NCI-H1417 (cell line): ENCODE results near the gene DCP2.
A peak's percentile ranks its signal among the peaks of the same experiment; 100 is the strongest.

ENCODE experiments used
- DNase-seq, 3 experiments: peaks; one replicate each; lab custom pipeline; 2025; lab: John Stamatoyannopoulos, UW

The DCP2 gene

DNA sequence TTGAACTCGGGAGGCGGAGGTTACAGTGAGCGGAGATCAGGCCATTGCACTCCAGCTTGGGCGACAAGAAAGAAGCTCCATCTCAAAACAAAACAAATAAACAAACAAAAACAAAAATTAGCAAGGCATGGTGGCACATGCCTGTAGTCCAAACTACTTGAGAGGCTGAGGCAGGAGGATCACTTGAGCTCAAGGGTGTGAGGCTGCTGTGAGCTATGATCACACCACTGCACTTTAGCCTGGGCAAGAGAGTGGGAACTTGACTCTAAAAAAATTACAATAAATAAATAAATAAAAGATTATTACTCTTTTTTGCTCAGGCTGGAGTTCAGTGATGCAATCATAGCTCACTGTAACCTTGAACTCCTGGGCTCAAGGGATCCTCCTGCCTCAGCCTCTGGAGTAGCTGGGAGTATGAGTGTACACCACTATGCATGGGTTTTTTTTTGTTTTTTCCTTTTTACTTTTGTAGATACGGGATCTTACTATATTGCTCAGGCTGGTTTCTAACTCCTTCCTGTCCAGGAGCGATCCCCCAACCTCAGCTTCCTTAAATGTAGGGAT lies 9.0 kb upstream of the DCP2 start:
- DNase-seq, result no peak

DNA sequence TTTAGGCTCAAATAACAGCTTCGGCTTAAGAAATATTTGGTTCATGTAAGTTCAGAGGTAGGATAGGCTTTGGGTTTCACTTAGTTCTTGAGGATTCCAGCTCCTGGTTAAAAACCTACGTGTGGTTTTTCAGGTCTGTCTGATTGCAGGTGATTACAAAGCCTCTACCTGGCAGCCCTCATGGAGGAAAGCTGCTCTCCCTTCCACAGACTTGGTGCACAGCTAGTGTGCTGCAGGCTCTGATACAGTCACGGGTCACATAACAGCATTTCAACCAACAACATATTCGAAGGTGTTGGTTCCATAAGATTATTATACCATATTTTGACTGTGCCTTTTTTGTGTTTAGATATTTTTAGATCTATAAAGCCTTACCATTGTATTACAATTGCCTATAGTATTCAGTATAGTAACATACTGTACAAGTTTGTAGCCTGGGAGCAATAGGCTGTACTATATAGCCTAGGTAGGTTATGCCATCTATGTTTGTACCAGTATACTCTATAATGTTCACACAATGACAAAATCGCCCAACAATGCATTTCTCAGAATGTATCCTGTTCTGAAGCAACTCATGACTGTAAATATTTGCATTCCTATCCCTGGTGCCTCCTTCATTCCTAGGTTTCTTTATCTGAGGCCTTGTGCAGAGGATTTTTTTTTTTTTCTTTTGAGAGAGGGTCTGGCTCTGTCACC lies 8.0 kb upstream of the DCP2 start:
- DNase-seq, result no peak

- no peak for DNase-seq
Observed at GRCh38 chr5:112971276-112971675, 5.3 kb upstream of the DCP2 start.

- no peak for DNase-seq
Observed at GRCh38 chr5:112973036-112973435, 3.6 kb upstream of the DCP2 start.

DNA sequence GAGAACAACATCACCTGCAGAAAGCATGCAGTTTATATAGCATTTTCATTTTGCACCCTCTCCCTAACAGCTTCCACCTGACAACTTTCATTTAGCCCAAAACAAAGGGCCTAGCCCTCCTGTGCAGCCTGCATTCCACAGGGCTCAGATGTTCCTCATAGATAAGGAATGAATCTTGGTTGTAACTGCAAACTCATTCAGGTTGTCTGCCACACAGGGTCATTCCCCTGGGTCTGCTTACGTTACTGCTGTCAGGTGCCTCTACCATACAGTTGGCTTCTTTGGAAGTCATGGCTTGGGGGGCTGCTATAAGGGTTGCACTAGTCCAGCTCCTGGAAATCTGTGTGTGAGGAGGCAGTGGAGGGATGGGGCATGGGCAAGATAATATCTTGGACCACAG lies 2.7 kb upstream of the DCP2 start:
- DNase-seq, result no peak

GRCh38 chr5:112974901-112975300 lies 1.7 kb upstream of the DCP2 start:
- no peak for DNase-seq

GRCh38 chr5:112975721-112976431 lies 722 bp upstream of the DCP2 start:
- DNase-seq, result no peak

- DNase-seq, result peak in 2 of 3 experiments; percentile 51 to 56
Observed at GRCh38 chr5:112977440-112977861, 853 bp downstream of the DCP2 start.

DNA sequence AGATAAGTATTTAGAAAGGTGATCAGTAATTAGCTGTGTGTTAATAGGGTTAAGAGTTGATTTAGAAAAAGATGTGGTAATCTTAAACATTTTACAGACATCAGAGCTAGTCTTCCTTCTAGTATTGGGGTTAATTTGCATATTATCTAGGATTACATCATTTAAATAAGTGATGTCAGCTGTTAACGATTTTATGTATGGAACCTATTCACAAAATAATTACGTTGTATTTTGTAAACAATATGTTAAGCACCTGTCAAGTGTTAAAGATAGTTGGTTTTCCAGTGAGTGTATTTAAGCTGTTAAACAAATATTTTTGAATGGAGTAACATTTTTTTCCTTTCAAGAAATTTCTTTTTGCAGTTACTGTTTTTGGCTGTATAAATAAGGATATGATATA lies 2.2 kb downstream of the DCP2 start:
- no peak for DNase-seq

DNA sequence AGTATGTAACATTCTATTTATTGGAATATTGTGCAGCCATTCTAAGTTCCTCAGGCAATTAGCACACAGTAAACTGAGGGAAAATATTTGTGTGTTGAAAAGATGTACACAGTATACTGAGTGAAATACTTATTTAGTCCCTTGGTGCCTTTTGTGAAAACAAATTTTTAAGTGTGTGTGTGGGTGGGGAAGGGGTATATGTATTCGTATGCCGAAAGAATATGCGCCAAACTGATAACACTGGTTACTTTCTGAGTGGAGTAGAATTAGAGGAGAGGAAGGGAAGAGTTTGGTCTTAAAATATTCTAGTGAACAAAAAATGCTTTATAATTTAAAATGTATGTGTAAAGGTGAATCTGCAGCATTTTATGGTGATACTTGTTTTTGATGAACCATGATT lies 3.1 kb downstream of the DCP2 start:
- no peak for DNase-seq

DNA sequence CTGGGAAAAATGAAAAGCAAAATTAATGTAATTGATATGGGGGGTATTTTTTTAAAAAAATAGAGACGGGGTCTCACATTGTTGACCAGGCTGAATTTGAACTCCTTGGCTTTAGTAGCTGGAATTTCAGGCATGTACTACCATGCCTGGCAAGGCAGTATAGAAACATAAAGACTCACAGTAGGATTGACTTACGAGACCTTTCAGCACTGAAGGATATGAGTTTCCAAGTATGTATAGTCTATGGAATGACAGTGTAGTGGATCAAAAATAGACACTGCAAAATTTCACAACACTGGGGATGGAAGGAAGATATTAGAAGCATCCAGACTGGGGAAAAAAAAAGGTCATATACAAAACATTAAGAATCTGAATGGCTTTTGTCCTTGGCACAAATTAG lies 6.8 kb downstream of the DCP2 start:
- no peak for DNase-seq

- no peak for DNase-seq
Observed at GRCh38 chr5:112986224-112986623, 9.6 kb downstream of the DCP2 start.

DNA sequence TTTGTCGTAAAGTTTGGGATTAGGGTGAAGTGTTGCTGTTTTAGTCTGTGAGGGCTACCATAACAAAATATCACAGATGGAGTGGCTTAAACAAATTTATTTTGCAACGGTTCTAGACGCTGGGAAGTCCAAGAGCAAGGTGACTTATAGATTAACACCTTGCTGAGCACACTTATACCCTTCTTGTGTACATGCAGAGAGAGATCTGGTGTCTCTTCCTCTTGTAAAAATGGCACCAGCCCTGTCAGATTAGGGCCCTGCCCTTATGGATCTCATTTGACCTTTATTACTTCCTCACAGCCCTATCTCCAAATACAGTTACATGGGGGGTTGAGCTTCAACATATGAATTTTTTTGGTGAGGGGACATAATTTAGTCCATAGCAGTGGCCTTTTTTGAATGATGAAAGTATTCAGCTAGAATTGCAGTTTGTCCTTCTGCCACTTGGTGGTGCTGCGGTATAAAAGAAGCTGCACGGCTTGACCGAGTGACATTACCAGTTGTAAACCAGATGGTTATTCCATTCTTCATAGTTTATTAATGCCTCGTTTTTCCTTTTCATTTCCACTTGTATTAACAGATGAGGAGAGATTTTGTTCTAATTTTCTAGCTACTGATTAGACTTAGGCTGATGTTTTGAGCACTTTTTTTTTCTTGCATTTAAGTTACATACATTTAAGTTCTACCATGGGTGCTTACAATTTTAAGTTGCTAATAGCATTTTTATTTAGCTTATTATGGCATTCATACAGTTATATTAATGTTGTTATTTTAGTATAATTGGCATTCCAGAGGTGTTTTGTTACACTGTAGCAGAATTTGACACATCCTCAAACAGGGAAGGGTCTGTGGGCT lies 19.4 kb downstream of the DCP2 start:
- DNase-seq, result peak; percentile 9 to 69 (median 67)

- DNase-seq, result no peak
Observed at GRCh38 chr5:112996830-112997374, 20.3 kb downstream of the DCP2 start.

GRCh38 chr5:112998296-112998695 lies 21.7 kb downstream of the DCP2 start:
- DNase-seq, result no peak

GRCh38 chr5:113000466-113000865 lies 23.9 kb downstream of the DCP2 start:
- no peak for DNase-seq

GRCh38 chr5:113002423-113002822 lies 25.8 kb downstream of the DCP2 start:
- DNase-seq, result no peak

GRCh38 chr5:113003763-113004162 lies 27.2 kb downstream of the DCP2 start:
- DNase-seq, result no peak

DNA sequence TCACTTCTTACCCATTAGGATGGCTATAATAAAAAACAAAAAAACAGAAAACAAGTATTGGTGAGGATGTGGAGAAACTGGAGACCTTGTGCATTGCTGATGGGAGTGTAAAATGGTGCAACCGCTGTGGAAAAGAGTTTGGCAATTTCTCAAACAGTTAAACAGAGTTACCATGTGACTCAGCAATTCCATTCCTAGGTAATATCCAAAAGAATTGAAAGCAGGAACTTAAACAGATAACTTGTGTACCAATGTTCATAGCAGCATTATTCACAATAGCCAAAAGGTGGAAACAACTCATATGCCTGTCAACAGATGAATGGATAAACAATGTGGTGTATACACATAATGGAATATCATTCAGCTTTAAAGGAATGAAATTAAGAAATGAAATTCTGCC lies 28.9 kb downstream of the DCP2 start:
- no peak for DNase-seq

GRCh38 chr5:113017881-113018635 lies 41.5 kb downstream of the DCP2 start:
- DNase-seq, result no peak
